Heart left ventricle (tissue), 13 donors: ENCODE data around the gene PTPN6.

Experiments used
- CTCF ChIP-seq, 12 donors: fragments of 200-600 bp; sonication (generic) in 4 of 12; IDR thresholded peaks; one replicate each; pipeline versions ENCODE4 v1.5.0 to v1.8.0; 2018 to 2022; ENCODE audit warnings: antibody characterized with exemption in 12 of 12, mild to moderate bottlenecking in 5 of 12
- POLR2A ChIP-seq, 2 donors: fragments of 450-650 bp; IDR thresholded peaks; one replicate each; pipeline ENCODE4 v1.6.1; 2017; ENCODE audit warnings: antibody characterized with exemption in 2 of 2, mild to moderate bottlenecking in 2 of 2, moderate library complexity in 2 of 2
- donor health status: ischemic (EF 13 %, LVEDD 7.1; RV severe dilation, severe dysfunction).
- donor health status: DM: no; HTN: yes; CAD: no.
- donor health status: DM: no; HTN: no; CAD: no.
- donor health status: ischemic (EF 25% LVEDD 6.9; RV normal size, moderate dysfunction).
- donor health status: ischemic (EF 25% LVEDD 5.7; RV mildly dilated, moderate dysfunction).
- donor health status: ischemic (EF 35%, LVEDD 5.7; RV mildly dilated, moderate dysfunction).
- donor health status: nonischemic (EF 11% LVEDD 7.7; RV severe dilation, severe dysfunction).
- donor health status: DM: yes; HTN: yes; CAD: no.
- donor health status: PGD.
- donor health status: ischemic (EF 29% LVEDD 5.4; RV normal size, mild dysfunction).
- donor health status: nonischemic (EF 23%, LVEDD 6.1; RV moderate dilation, normal function).

- TF ChIP-seq CTCF (IDR thresholded peaks at IDR 0.05) (no peak), POLR2A (IDR thresholded peaks at IDR 0.05) (no peak)
Observed at GRCh38 chr12:6981152-6982052, 30.2 kb downstream of the PTPN6 start.
